ENCODE measurements around the gene FGD2. TPM values are rescaled to one million over a fixed set of nuclear protein-coding genes. Genes with fewer than 3 reads are reported as not detected.

Gene FGD2
- total and polyA plus RNA-seq, 9 of the 15 experiments (the other 6 are each of a cell fraction or from before 2014, with no cell fraction given): 0.09 TPM; not detected in 8

DNA sequence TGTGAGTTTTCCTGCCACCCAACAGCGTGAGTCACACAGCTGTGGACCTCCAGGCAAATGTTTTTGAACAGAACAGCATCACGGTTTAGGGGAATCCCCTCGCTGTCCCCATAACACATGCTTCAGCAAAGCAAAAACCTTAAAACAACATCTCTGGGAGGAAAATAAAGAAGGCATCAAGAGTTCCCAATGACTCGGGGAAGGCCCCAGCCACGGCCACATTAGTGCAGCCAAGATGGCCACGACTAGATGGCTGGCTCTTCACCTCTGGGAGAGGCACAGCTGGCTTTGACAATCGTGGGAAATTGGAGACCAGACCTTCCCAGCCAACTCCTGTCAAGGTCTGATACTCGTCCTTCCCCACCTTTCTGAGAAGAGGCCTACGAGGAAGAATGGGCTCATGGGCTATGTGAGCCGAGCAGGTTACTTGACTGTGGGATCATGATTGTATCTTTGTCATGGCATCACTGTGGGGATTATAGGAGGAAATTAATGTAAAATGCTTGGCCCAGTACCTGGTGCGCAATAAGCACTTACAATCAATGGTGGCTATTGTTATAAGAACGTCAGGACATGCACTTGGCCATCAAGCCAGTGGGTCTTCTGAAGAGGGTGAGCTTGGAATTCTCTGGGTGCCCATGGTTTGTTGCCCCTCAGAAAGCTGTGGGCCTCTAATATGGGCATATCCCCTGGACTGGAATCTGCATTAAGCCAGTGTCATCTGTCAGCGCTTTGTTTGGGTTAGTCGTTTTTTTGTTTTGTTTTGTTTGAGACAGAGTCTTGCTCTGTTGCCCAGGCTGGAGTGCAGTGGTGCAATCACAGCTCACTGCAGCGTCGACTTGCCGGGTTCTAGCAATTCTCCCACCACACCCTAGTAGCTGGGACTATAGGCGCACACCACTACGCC, 43.6 kb downstream of the FGD2 start (continued):
- TF ChIP-seq, protein P1, sequence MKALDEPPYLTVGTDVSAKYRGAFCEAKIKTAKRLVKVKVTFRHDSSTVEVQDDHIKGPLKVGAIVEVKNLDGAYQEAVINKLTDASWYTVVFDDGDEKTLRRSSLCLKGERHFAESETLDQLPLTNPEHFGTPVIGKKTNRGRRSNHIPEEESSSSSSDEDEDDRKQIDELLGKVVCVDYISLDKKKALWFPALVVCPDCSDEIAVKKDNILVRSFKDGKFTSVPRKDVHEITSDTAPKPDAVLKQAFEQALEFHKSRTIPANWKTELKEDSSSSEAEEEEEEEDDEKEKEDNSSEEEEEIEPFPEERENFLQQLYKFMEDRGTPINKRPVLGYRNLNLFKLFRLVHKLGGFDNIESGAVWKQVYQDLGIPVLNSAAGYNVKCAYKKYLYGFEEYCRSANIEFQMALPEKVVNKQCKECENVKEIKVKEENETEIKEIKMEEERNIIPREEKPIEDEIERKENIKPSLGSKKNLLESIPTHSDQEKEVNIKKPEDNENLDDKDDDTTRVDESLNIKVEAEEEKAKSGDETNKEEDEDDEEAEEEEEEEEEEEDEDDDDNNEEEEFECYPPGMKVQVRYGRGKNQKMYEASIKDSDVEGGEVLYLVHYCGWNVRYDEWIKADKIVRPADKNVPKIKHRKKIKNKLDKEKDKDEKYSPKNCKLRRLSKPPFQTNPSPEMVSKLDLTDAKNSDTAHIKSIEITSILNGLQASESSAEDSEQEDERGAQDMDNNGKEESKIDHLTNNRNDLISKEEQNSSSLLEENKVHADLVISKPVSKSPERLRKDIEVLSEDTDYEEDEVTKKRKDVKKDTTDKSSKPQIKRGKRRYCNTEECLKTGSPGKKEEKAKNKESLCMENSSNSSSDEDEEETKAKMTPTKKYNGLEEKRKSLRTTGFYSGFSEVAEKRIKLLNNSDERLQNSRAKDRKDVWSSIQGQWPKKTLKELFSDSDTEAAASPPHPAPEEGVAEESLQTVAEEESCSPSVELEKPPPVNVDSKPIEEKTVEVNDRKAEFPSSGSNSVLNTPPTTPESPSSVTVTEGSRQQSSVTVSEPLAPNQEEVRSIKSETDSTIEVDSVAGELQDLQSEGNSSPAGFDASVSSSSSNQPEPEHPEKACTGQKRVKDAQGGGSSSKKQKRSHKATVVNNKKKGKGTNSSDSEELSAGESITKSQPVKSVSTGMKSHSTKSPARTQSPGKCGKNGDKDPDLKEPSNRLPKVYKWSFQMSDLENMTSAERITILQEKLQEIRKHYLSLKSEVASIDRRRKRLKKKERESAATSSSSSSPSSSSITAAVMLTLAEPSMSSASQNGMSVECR (CRISPR knock-in tag; IDR thresholded peaks at IDR 0.05): no peak
- TF ChIP-seq DMBX1 (CRISPR knock-in tag; IDR thresholded peaks at IDR 0.05; ENCODE audit: borderline replicate concordance) (peak; percentile 89), PHF20 (IDR thresholded peaks at IDR 0.05; ENCODE audit: partially characterized antibody) (no peak), FOXA3 (CRISPR knock-in tag; conservative IDR thresholded peaks at IDR 0.05 in 1 of 2, IDR thresholded peaks at IDR 0.05 in 1 of 2) (no peak), JUNB (CRISPR knock-in tag; conservative IDR thresholded peaks at IDR 0.05) (no peak), HNRNPL (IDR thresholded peaks at IDR 0.05; ENCODE audit: low read depth, low read length) (no peak), CBFB (CRISPR knock-in tag; IDR thresholded peaks at IDR 0.05) (0 out of 2 replicates have a peak, but pooled peaks have one; percentile 43), NR2C1 (IDR thresholded peaks at IDR 0.05) (no peak), NR2C1 (tag; IDR thresholded peaks at IDR 0.05) (peak; percentile 47; the same call in 1 of the 2 replicates), WHSC1 (IDR thresholded peaks at IDR 0.05; ENCODE audit: low read length) (no peak), CC2D1A (IDR thresholded peaks at IDR 0.05) (peak; percentile 17; the same call in 1 of the 2 replicates), HSF4 (CRISPR knock-in tag; IDR thresholded peaks at IDR 0.05; ENCODE audit: borderline replicate concordance) (0 out of 2 replicates have a peak, but pooled peaks have one; percentile 7), ZC3H8 (IDR thresholded peaks at IDR 0.05) (no peak), ZNF764 (CRISPR knock-in tag; IDR thresholded peaks at IDR 0.05; ENCODE audit: low read depth) (no peak)
- TF ChIP-seq, protein P2, sequence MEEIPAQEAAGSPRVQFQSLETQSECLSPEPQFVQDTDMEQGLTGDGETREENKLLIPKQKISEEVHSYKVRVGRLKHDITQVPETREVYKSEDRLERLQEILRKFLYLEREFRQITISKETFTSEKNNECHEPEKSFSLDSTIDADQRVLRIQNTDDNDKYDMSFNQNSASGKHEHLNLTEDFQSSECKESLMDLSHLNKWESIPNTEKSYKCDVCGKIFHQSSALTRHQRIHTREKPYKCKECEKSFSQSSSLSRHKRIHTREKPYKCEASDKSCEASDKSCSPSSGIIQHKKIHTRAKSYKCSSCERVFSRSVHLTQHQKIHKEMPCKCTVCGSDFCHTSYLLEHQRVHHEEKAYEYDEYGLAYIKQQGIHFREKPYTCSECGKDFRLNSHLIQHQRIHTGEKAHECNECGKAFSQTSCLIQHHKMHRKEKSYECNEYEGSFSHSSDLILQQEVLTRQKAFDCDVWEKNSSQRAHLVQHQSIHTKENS (CRISPR knock-in tag; IDR thresholded peaks at IDR 0.05): no peak
- TF ChIP-seq, protein P3, sequence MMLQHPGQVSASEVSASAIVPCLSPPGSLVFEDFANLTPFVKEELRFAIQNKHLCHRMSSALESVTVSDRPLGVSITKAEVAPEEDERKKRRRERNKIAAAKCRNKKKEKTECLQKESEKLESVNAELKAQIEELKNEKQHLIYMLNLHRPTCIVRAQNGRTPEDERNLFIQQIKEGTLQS (IDR thresholded peaks at IDR 0.05): peak; percentile 84
- TF ChIP-seq, protein P3 (CRISPR knock-in tag; conservative IDR thresholded peaks at IDR 0.05): 0 out of 2 replicates have a peak, but pooled peaks have one; percentile 13
- TF ChIP-seq, protein P4, sequence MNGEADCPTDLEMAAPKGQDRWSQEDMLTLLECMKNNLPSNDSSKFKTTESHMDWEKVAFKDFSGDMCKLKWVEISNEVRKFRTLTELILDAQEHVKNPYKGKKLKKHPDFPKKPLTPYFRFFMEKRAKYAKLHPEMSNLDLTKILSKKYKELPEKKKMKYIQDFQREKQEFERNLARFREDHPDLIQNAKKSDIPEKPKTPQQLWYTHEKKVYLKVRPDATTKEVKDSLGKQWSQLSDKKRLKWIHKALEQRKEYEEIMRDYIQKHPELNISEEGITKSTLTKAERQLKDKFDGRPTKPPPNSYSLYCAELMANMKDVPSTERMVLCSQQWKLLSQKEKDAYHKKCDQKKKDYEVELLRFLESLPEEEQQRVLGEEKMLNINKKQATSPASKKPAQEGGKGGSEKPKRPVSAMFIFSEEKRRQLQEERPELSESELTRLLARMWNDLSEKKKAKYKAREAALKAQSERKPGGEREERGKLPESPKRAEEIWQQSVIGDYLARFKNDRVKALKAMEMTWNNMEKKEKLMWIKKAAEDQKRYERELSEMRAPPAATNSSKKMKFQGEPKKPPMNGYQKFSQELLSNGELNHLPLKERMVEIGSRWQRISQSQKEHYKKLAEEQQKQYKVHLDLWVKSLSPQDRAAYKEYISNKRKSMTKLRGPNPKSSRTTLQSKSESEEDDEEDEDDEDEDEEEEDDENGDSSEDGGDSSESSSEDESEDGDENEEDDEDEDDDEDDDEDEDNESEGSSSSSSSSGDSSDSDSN (IDR thresholded peaks at IDR 0.05; ENCODE audit: borderline replicate concordance in 1 of 2, low read depth in 2 of 2, low read length in 2 of 2): peak in 1 of 2 experiments; percentile 28; a peak in 1 of 4 replicates
